ENCODE results near the gene GFRA4.
"Not testable (repeated sequence)": the region's sequence is repeated elsewhere in the genome, so short reads cannot be mapped to it uniquely, and the experiment has no call there.

GFRA4 gene

DNA sequence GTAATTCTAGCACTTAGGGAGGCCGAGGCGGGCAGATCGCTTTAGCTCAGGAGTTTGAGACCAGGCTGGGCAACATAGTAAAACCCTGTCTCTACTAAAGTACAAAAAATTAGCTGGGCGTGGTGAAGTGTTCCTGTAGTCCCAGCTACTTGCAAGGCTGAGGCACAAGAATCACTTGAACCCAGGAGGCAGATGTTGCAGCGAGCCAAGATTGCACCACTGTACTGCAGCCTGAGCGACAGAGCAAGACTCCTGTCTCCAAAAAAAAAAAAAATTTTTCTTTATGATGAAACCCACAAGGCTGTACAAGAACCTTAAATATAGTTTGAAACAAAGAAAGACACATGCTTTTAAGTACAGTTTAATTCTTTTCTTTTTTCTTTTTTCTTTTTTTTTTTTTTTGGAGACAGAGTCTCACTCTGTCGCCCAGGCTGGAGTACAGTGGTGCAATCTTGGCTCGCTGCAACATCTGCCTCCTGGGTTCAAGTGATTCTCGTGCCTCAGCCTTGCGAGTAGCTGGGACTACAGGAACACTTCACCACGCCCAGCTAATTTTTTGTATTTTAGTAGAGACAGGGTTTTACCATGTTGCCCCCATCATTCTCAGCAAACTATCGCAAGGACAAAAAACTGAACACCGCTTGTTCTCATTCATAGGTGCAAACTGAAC lies 47.9 kb downstream of the GFRA4 start:
- not testable (repeated sequence) for DNase-seq (ENCODE audit: low spot score)

DNA sequence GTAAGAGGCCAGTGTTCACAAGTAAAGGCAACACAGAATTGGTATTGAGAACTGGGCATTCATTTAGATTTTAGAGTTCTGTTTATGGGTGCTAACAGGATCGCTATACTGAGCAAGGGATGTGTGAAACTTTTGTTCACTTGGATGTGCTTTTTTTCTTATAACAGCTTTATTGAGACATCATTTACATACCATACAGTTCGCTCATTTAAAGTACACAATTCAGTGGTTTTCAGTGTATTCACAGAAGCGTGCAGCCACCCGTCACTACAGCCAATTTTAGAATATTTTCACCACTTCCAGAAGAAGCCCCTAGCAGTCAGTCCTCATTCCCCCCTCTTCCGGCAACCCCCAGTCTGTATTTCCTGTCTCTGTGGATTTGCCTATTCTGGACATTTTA lies 48.7 kb downstream of the GFRA4 start:
- DNase-seq (ENCODE audit: low spot score): no peak

DNA sequence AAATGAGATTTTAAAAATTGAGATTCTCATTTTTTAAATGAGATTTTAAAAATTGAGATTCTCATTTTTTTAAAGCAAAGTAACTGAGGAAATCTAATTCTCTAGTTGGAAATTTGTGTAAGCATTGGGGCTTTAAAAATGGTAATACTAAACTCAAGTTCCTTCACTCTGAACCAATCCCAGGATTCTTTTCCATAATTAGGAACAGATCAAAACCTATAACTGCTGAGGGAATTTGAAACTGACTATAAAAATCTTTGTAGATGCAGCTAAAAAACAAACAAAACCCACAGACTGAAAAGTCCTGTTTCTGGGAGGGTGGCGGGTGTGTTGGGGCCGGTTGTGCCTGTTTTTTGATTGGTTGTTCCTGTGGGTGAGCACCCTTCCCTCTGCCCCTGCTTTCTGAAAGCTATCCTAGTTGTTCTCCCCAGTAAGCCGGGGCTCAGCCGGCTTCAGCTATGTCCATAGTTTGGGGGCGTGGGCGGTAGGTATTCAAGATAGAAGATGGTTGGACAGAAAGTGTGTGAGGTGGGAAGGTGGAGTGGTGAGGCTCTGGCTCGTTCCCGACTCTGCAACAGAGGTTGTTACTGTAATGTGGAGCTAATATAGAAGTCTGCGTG lies 49.3 kb downstream of the GFRA4 start:
- no peak for DNase-seq (ENCODE audit: low spot score)

DNA sequence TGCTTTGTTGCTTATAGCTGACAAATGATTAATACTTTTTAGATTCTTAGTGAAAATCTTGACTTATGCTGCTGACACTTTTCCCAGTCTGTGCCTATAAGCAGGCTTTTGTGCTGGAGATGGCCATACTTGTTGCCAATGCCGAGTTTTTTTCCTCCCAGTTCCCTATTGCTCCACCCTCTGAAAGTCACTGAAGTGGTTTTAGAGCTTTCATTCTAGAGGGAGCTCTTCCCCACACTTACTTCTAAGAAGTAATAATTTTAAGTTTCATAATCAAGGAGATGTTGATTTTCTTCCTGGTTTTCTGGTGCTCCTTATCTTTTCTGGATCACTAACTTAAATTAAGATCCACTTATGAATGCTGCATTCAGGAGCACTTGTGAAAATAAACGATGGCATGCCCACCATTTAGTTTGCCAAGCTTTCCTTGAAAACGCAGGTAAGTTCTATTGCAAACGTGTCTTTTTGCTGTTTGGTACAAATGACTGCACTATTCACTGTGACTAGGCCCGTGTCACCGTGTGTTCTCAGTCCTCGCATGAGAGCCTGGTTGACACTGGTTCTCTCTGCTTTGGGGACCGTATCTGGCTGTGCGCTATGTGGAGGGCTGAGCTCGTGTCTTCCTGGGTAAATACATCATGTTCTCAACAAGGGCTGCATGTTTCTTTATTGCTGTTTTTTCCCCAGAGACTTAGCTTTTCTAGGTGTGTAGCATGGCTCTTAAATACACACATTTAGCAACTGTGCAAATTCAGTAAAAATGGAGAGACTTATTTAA lies 50.2 kb downstream of the GFRA4 start:
- DNase-seq (ENCODE audit: low spot score): peak; percentile 16

DNA sequence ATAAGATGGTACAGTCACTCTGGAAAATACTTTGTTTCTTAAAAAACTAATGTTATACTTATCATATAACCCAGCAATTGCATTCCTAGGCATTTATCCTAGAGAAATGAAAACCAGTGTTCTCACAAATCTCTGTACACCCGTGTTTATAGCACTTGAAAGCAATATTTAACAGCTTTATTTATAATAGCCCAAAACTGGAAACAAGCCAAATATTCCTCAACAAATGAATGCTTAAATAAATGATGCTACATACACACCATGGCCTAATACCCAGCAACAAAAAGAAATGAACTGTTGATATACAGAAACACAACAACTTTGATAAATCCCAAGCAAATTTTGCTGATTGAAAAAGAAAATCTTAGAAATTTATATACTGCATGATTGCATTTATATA lies 51.3 kb downstream of the GFRA4 start:
- DNase-seq (ENCODE audit: low spot score): no peak
